ENCODE measurements around the gene FOXO6. TPM values are rescaled to one million over a fixed set of nuclear protein-coding genes. Genes with fewer than 3 reads are reported as not detected.

Gene FOXO6
- total RNA-seq, 1 donor from 2014 or later = 16.2 TPM

GRCh38 chr1:41367288-41367642 is 6.0 kb downstream of the FOXO6 start:
- DNase-seq = no peak

GRCh38 chr1:41368366-41368765 is 7.1 kb downstream of the FOXO6 start:
- DNase-seq = no peak

- no peak for DNase-seq
Measured at GRCh38 chr1:41368801-41369200, 7.6 kb downstream of the FOXO6 start.

GRCh38 chr1:41369531-41369930 is 8.3 kb downstream of the FOXO6 start:
- DNase-seq = no peak

GRCh38 chr1:41370225-41370624 is 9.0 kb downstream of the FOXO6 start:
- no peak for DNase-seq

GRCh38 chr1:41370756-41371420 is 9.7 kb downstream of the FOXO6 start:
- no peak for DNase-seq

- peak; percentile 97 for DNase-seq
Measured at GRCh38 chr1:41371630-41372599, 10.7 kb downstream of the FOXO6 start.

GRCh38 chr1:41372600-41372993 is 11.4 kb downstream of the FOXO6 start:
- DNase-seq = no peak

GRCh38 chr1:41373373-41373772 is 12.1 kb downstream of the FOXO6 start:
- no peak for DNase-seq

GRCh38 chr1:41374711-41375110 is 13.5 kb downstream of the FOXO6 start:
- no peak for DNase-seq

- no peak for DNase-seq
Measured at GRCh38 chr1:41377397-41377796, 16.2 kb downstream of the FOXO6 start.

- DNase-seq = no peak
Measured at GRCh38 chr1:41378222-41378621, 17.0 kb downstream of the FOXO6 start.

GRCh38 chr1:41378999-41379737 is 17.9 kb downstream of the FOXO6 start:
- no peak for DNase-seq

- DNase-seq = peak; percentile 49
Measured at GRCh38 chr1:41379738-41380130, 18.5 kb downstream of the FOXO6 start.

GRCh38 chr1:41380195-41380594 is 19.0 kb downstream of the FOXO6 start:
- DNase-seq = no peak

- DNase-seq = peak; percentile 84
Measured at GRCh38 chr1:41380979-41381691, 19.9 kb downstream of the FOXO6 start.

GRCh38 chr1:41381692-41382479 is 20.7 kb downstream of the FOXO6 start:
- peak; percentile 66 for DNase-seq

- DNase-seq = peak; percentile 77
Measured at GRCh38 chr1:41382480-41383090, 21.4 kb downstream of the FOXO6 start.

GRCh38 chr1:41383094-41383852 is 22.0 kb downstream of the FOXO6 start:
- DNase-seq = peak; percentile 66

- DNase-seq = no peak
Measured at GRCh38 chr1:41384579-41384978, 23.3 kb downstream of the FOXO6 start.
